HT-29 (cell line): ENCODE data around the gene CATSPER2. TPM values are rescaled to one million over a fixed set of nuclear protein-coding genes. Genes with fewer than 3 reads are reported as not detected.
"Not testable (repeated sequence)": the region's sequence is repeated elsewhere in the genome, so short reads cannot be mapped to it uniquely, and the experiment has no call there.

Experiments
- DNase-seq: peaks from one replicate; pipeline ENCODE4 v3.0.0-alpha.2; 2015; ENCODE audit warnings: low spot score
- small RNA-seq: library from RNA; depleted of rRNA; stranded (forward); fragments of <200 nt; gene quantifications from one replicate; pipeline ENCODE3, GENCODE V24; 2014
- total RNA-seq: library from RNA; depleted of rRNA; stranded (reverse); fragments of >200 nt; shearing (Covaris generic); gene quantifications from 2 replicates; pipeline ENCODE4 v1.2.3, GENCODE V29; 2014; rRNA removed

Gene CATSPER2
- total RNA-seq, 1 experiment from 2014 or later, result 5.0 TPM

GRCh38 chr15:43593328-43594190 lies 55.1 kb downstream of the CATSPER2 start, which contains the start of gene CKMT1B:
TSS of gene CKMT1B (plus strand) at chr15:43594027. CDS start at chr15:43594219, 192 bp downstream.
- not testable (repeated sequence) for DNase-seq

DNA sequence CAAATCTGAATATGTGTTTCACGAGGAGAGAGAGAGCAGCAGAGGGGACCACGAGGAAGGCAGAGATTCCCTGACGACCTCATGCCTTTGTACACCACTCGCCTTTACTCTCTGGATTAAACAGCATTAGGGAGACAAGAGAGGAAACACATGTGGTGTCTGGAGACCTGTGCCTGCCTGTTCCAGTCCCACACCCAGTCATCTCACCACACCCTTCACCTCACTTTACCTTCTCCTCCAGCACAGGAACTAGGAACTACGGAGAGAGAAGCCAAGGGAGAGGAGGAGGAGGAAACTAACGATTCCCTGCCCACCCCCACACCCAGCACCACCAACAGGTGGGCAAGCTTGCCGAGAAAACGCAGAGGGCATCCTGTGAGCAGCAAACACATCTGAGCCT lies 55.8 kb downstream of the CATSPER2 start:
- DNase-seq, result not testable (repeated sequence)

- DNase-seq, result not testable (repeated sequence)
These were observed 58.7 kb downstream of the CATSPER2 start, which contains the start of gene PPIP5K1 for GRCh38 chr15:43589778-43590466. TSS of gene PPIP5K1 (minus strand) at chr15:43590208. CDS start at chr15:43584504, 5,704 bp downstream.

Small RNA genes lying within 50 kb of the gene (small RNA-seq; reads per million reads assigned to genes)
- gene PDIA3P2, result not detected
- not detected for gene RNU6-554P
- gene RNU6-610P, result not detected

Other genes starting within 250 kb of the CATSPER2 start
- gene TP53BP1, start 155.7 kb downstream of the CATSPER2 start, total RNA-seq, result 38.1 and 39.4 TPM in 2 replicates
- gene MAP1A, start 131.2 kb downstream of the CATSPER2 start, total RNA-seq, result 0.46 and 0.50 TPM in 2 replicates
- gene PPIP5K1, start 58.6 kb downstream of the CATSPER2 start, total RNA-seq, result 51.8 and 62.5 TPM in 2 replicates
- 2.6 and 7.6 TPM in 2 replicates for gene CKMT1B, start 54.8 kb downstream of the CATSPER2 start, total RNA-seq
- 0.18 TPM in 1 of 2 replicates, not detected in the other for gene STRC, start 30.0 kb downstream of the CATSPER2 start, total RNA-seq
- gene CKMT1A, start 45.0 kb upstream of the CATSPER2 start, total RNA-seq, result 1.9 and 2.7 TPM in 2 replicates
- 560 and 640 TPM in 2 replicates for gene PDIA3, start 97.6 kb upstream of the CATSPER2 start, total RNA-seq
- gene ELL3, start 128.1 kb upstream of the CATSPER2 start, total RNA-seq, result 94.9 and 101 TPM in 2 replicates
- gene SERF2, start 143.5 kb upstream of the CATSPER2 start, total RNA-seq, result 758 and 789 TPM in 2 replicates
- gene SERINC4, start 151.4 kb upstream of the CATSPER2 start, total RNA-seq, result not detected in 2 replicates
- 16.9 and 18.8 TPM in 2 replicates for gene HYPK, start 151.8 kb upstream of the CATSPER2 start, total RNA-seq
- gene MFAP1, start 175.8 kb upstream of the CATSPER2 start, total RNA-seq, result 10.9 TPM in 2 replicates
- 11.5 and 12.7 TPM in 2 replicates for gene WDR76, start 178.2 kb upstream of the CATSPER2 start, total RNA-seq